IPS DF 6.9 (cell line): ENCODE results near the gene ARHGAP26.

Experiments used
- DNase-seq: peaks from one replicate; pipeline ENCODE4 v3.0.0-alpha.2; 2013; ENCODE audit warnings: low read depth, low spot score
- H3K27ac ChIP-seq: one replicate; pipeline ENCODE4 v1.5.1; 2013; ENCODE audit warnings: low read length, control low read depth
- H3K27me3 ChIP-seq: 2 replicates; pipeline ENCODE4 v1.6.1; 2013; ENCODE audit warnings: mild to moderate bottlenecking, low read length; ENCODE audit not compliant: control insufficient read depth, insufficient read depth
- H3K36me3 ChIP-seq: 2 replicates; pipeline ENCODE4 v1.6.1; 2013; ENCODE audit warnings: low read length; ENCODE audit not compliant: control insufficient read depth, insufficient read depth
- H3K4me1 ChIP-seq: 2 replicates; pipeline ENCODE4 v1.6.1; 2013; ENCODE audit warnings: low read length; ENCODE audit not compliant: control insufficient read depth, insufficient read depth
- H3K4me3 ChIP-seq: 2 replicates; pipeline ENCODE4 v1.5.1; 2013; ENCODE audit warnings: mild to moderate bottlenecking, low read length
- H3K9me3 ChIP-seq: 2 replicates; pipeline ENCODE4 v1.6.1; 2013; ENCODE audit warnings: low read length, inconsistent platforms; ENCODE audit not compliant: control insufficient read depth, insufficient read depth
- WGBS: extraction: QIAGEN DNeasy Blood & Tissue Kit; methylation state at CpG from one replicate; pipeline ENCODE4 v1.1.7; 2013; ENCODE audit warnings: mixed read lengths, missing lambda C conversion rate; ENCODE audit not compliant: insufficient read length, insufficient coverage; 5-methylcytosine and 5-hydroxymethylcytosine counted together

Gene ARHGAP26

GRCh38 chr5:143061161-143061945 lies 291.2 kb downstream of the ARHGAP26 start:
- Histone ChIP-seq H3K36me3 (peaks cover 2% of the 10 kb centered on the region; the same call in 1 of the 2 replicates), H3K4me1 (no peaks in the 10 kb centered on the region), H3K27ac (no peak overlapping the region), H3K9me3 (no peaks in the 10 kb centered on the region), H3K4me3 (no peak overlapping the region), H3K27me3 (no peaks in the 10 kb centered on the region)
- no CpG with 5 or more reads among the region's 5 CpGs for WGBS
- DNase-seq, result no peak

GRCh38 chr5:143062379-143062778 lies 292.2 kb downstream of the ARHGAP26 start:
- no peak overlapping the region for H3K27ac ChIP-seq
- no peak for DNase-seq
- H3K4me3 ChIP-seq, result no peak overlapping the region
- no peaks in the 10 kb centered on the region for H3K9me3 ChIP-seq
- H3K36me3 ChIP-seq, result no peaks in the 10 kb centered on the region
- H3K4me1 ChIP-seq, result peaks cover 3% of the 10 kb centered on the region; the same call in 1 of the 2 replicates
- no peaks in the 10 kb centered on the region for H3K27me3 ChIP-seq

GRCh38 chr5:143063175-143063970 lies 293.2 kb downstream of the ARHGAP26 start:
- WGBS, result no CpG with 5 or more reads among the region's 7 CpGs
- no peak overlapping the region for H3K4me3 ChIP-seq
- no peaks in the 10 kb centered on the region for H3K9me3 ChIP-seq
- no peak for DNase-seq
- no peaks in the 10 kb centered on the region for H3K27me3 ChIP-seq
- H3K27ac ChIP-seq, result no peak overlapping the region
- H3K4me1 ChIP-seq, result peaks cover 3% of the 10 kb centered on the region; the same call in 1 of the 2 replicates
- no peaks in the 10 kb centered on the region for H3K36me3 ChIP-seq

- H3K27me3 ChIP-seq, result no peaks in the 10 kb centered on the region
- H3K27ac ChIP-seq, result no peak overlapping the region
- DNase-seq, result no peak
- no CpG with 5 or more reads among the region's 5 CpGs for WGBS
- no peaks in the 10 kb centered on the region for H3K36me3 ChIP-seq
- H3K4me3 ChIP-seq, result no peak overlapping the region
- no peaks in the 10 kb centered on the region; the same call in 1 of the 2 replicates for H3K9me3 ChIP-seq
- peaks cover 3% of the 10 kb centered on the region; the same call in 1 of the 2 replicates for H3K4me1 ChIP-seq
Observed at GRCh38 chr5:143064218-143064641, 294.1 kb downstream of the ARHGAP26 start.

- no CpG with 5 or more reads among the region's 2 CpGs for WGBS
- H3K4me3 ChIP-seq, result no peak overlapping the region
- no peaks in the 10 kb centered on the region; the same call in 1 of the 2 replicates for H3K9me3 ChIP-seq
- H3K27me3 ChIP-seq, result no peaks in the 10 kb centered on the region
- no peak overlapping the region for H3K27ac ChIP-seq
- DNase-seq, result no peak
- no peaks in the 10 kb centered on the region for H3K36me3 ChIP-seq
- H3K4me1 ChIP-seq, result peaks cover 3% of the 10 kb centered on the region; the same call in 1 of the 2 replicates
Observed at GRCh38 chr5:143064676-143065075, 294.5 kb downstream of the ARHGAP26 start.

- H3K27ac ChIP-seq, result no peak overlapping the region
- H3K36me3 ChIP-seq, result no peaks in the 10 kb centered on the region
- peaks cover 3% of the 10 kb centered on the region; the same call in 1 of the 2 replicates for H3K4me1 ChIP-seq
- no peak for DNase-seq
- H3K27me3 ChIP-seq, result no peaks in the 10 kb centered on the region
- WGBS, result no CpG with 5 or more reads among the region's 10 CpGs
- H3K9me3 ChIP-seq, result no peaks in the 10 kb centered on the region; the same call in 1 of the 2 replicates
- no peak overlapping the region for H3K4me3 ChIP-seq
Observed at GRCh38 chr5:143065185-143065965, 295.2 kb downstream of the ARHGAP26 start.

GRCh38 chr5:143065996-143066522 lies 295.9 kb downstream of the ARHGAP26 start:
- H3K9me3 ChIP-seq, result no peaks in the 10 kb centered on the region; the same call in 1 of the 2 replicates
- no peak for DNase-seq
- H3K27ac ChIP-seq, result no peak overlapping the region
- no peaks in the 10 kb centered on the region for H3K27me3 ChIP-seq
- no CpG with 5 or more reads among the region's 7 CpGs for WGBS
- peaks cover 3% of the 10 kb centered on the region; the same call in 1 of the 2 replicates for H3K4me1 ChIP-seq
- no peaks in the 10 kb centered on the region for H3K36me3 ChIP-seq
- no peak overlapping the region for H3K4me3 ChIP-seq

- Histone ChIP-seq H3K9me3 (no peaks in the 10 kb centered on the region; the same call in 1 of the 2 replicates), H3K4me1 (peaks cover 3% of the 10 kb centered on the region; the same call in 1 of the 2 replicates), H3K36me3 (no peaks in the 10 kb centered on the region), H3K27me3 (no peaks in the 10 kb centered on the region), H3K27ac (no peak overlapping the region), H3K4me3 (no peak overlapping the region)
- no peak for DNase-seq
- WGBS, result no CpG with 5 or more reads among the region's 8 CpGs
Observed at GRCh38 chr5:143066556-143067281, 296.5 kb downstream of the ARHGAP26 start.

GRCh38 chr5:143068712-143069111 lies 298.5 kb downstream of the ARHGAP26 start:
- no peak for DNase-seq
- no peaks in the 10 kb centered on the region for H3K27me3 ChIP-seq
- H3K9me3 ChIP-seq, result no peaks in the 10 kb centered on the region; the same call in 1 of the 2 replicates
- H3K4me3 ChIP-seq, result no peak overlapping the region
- H3K4me1 ChIP-seq, result peaks cover 3% of the 10 kb centered on the region; the same call in 1 of the 2 replicates
- H3K27ac ChIP-seq, result no peak overlapping the region
- no peaks in the 10 kb centered on the region for H3K36me3 ChIP-seq
